Measurements from ENCODE around the gene CTDP1.

CTDP1 gene

GRCh38 chr18:79643054-79643984 lies 36.3 kb upstream of the CTDP1 start:
- no peak for DNase-seq (ENCODE audit: low read depth)

- DNase-seq (ENCODE audit: low read depth): no peak
These were observed 35.5 kb upstream of the CTDP1 start for GRCh38 chr18:79644006-79644665.

- DNase-seq (ENCODE audit: low read depth): no peak
These were observed 34.9 kb upstream of the CTDP1 start for GRCh38 chr18:79644666-79645057.

GRCh38 chr18:79645291-79645983 lies 34.2 kb upstream of the CTDP1 start:
- no peak for DNase-seq (ENCODE audit: low read depth)

GRCh38 chr18:79647307-79647706 lies 32.3 kb upstream of the CTDP1 start:
- DNase-seq (ENCODE audit: low read depth): no peak

- no peak for DNase-seq (ENCODE audit: low read depth)
These were observed 28.6 kb upstream of the CTDP1 start for GRCh38 chr18:79650959-79651358.

- DNase-seq (ENCODE audit: low read depth): no peak
These were observed 22.1 kb upstream of the CTDP1 start for GRCh38 chr18:79657342-79657996.

- DNase-seq (ENCODE audit: low read depth): no peak
These were observed 21.2 kb upstream of the CTDP1 start for GRCh38 chr18:79658366-79658765.

- no peak for DNase-seq (ENCODE audit: low read depth)
These were observed 19.9 kb upstream of the CTDP1 start for GRCh38 chr18:79659733-79660132.

- no peak for DNase-seq (ENCODE audit: low read depth)
These were observed 17.6 kb upstream of the CTDP1 start for GRCh38 chr18:79662034-79662433.

GRCh38 chr18:79662439-79662838 lies 17.2 kb upstream of the CTDP1 start:
- no peak for DNase-seq (ENCODE audit: low read depth)

- no peak for DNase-seq (ENCODE audit: low read depth)
These were observed 15.0 kb upstream of the CTDP1 start for GRCh38 chr18:79664525-79665125.

GRCh38 chr18:79668203-79668602 lies 11.4 kb upstream of the CTDP1 start:
- no peak for DNase-seq (ENCODE audit: low read depth)

GRCh38 chr18:79672490-79673276 lies 6.9 kb upstream of the CTDP1 start:
- no peak for DNase-seq (ENCODE audit: low read depth)

GRCh38 chr18:79677221-79677620 lies 2.4 kb upstream of the CTDP1 start:
- no peak for DNase-seq (ENCODE audit: low read depth)

- no peak for DNase-seq (ENCODE audit: low read depth)
These were observed 1.8 kb upstream of the CTDP1 start for GRCh38 chr18:79677840-79678239.

GRCh38 chr18:79678665-79679551 lies 695 bp upstream of the CTDP1 start:
- DNase-seq (ENCODE audit: low read depth): peak; percentile 95

- no peak for DNase-seq (ENCODE audit: low read depth)
These were observed 687 bp downstream of the CTDP1 start for GRCh38 chr18:79680100-79680879.

- DNase-seq (ENCODE audit: low read depth): no peak
These were observed 1.3 kb downstream of the CTDP1 start for GRCh38 chr18:79680891-79681339.
